CD4-positive, alpha-beta memory T cell (primary cell): Measurements from ENCODE around the gene CEP152. TPM values are rescaled to one million over a fixed set of nuclear protein-coding genes. Genes with fewer than 3 reads are reported as not detected.
A peak's percentile ranks its signal among the peaks of the same experiment; 100 is the strongest.
"Not testable (repeated sequence)": the region's sequence is repeated elsewhere in the genome, so short reads cannot be mapped to it uniquely, and the experiment has no call there.

Source experiments
- CTCF ChIA-PET: fragments of 350-600 bp; sonication (Branson Sonifier 250); formaldehyde crosslinking; loops from one replicate; lab custom pipeline; 2021; ENCODE audit warnings: inconsistent platforms; ENCODE audit not compliant: partially characterized antibody; lab: Charles Lee
- POLR2A ChIA-PET: fragments of 350-600 bp; sonication (Branson Sonifier 250); formaldehyde crosslinking; loops from one replicate; lab custom pipeline; 2021; ENCODE audit not compliant: partially characterized antibody; lab: Charles Lee
- DNase-seq, 5 donors: peaks; one replicate each; pipeline versions ENCODE4 v3.0.0 to v3.0.0-alpha.2; 2020 to 2022; ENCODE audit warnings: mixed read lengths in 1 of 5
- H3K27ac ChIP-seq: one replicate; pipeline ENCODE4 v1.7.0; 2013; ENCODE audit warnings: low read depth, low read length
- H3K27me3 ChIP-seq: 2 replicates; pipeline ENCODE4 v1.7.0; 2013; ENCODE audit warnings: mild to moderate bottlenecking, low read length, moderate library complexity; ENCODE audit not compliant: insufficient read depth
- H3K36me3 ChIP-seq: 2 replicates; pipeline ENCODE4 v1.7.0; 2013; ENCODE audit warnings: mild to moderate bottlenecking, low read length, moderate library complexity; ENCODE audit not compliant: insufficient read depth
- H3K4me1 ChIP-seq: 2 replicates; pipeline ENCODE4 v1.7.0; 2013; ENCODE audit warnings: mild to moderate bottlenecking, low read length, moderate library complexity; ENCODE audit not compliant: insufficient read depth
- H3K4me3 ChIP-seq, 2 donors: one replicate each; pipeline ENCODE4 v1.7.0; 2013; ENCODE audit warnings: low read length in 2 of 2, mild to moderate bottlenecking in 1 of 2
- H3K9me3 ChIP-seq, 2 donors: one replicate each; pipeline ENCODE4 v1.7.0; 2013; ENCODE audit warnings: low read length in 2 of 2, control low read depth in 1 of 2; ENCODE audit not compliant: control insufficient read depth in 1 of 2
- H3K27ac Mint-ChIP-seq, 7 donors: one replicate each; pipeline ENCODE4 v1.8.0; 2020 to 2021; ENCODE audit warnings: mixed read lengths in 7 of 7, mild to moderate bottlenecking in 6 of 7, inconsistent platforms in 3 of 7, moderate library complexity in 3 of 7
- H3K27me3 Mint-ChIP-seq, 2 donors: one replicate each; pipeline ENCODE4 v1.8.0; 2020 to 2021; ENCODE audit warnings: mixed read lengths in 2 of 2
- H3K36me3 Mint-ChIP-seq, 2 donors: one replicate each; pipeline ENCODE4 v1.8.0; 2020 to 2021; ENCODE audit warnings: mixed read lengths in 2 of 2, inconsistent platforms in 1 of 2, mild to moderate bottlenecking in 1 of 2
- H3K4me1 Mint-ChIP-seq, 4 donors: one replicate each; pipeline ENCODE4 v1.8.0; 2020 to 2021; ENCODE audit warnings: mixed read lengths in 4 of 4, mild to moderate bottlenecking in 1 of 4
- H3K4me3 Mint-ChIP-seq, 8 donors: one replicate each; pipeline ENCODE4 v1.8.0; 2020 to 2021; ENCODE audit warnings: mixed read lengths in 8 of 8, mild to moderate bottlenecking in 7 of 8, moderate library complexity in 6 of 8, inconsistent platforms in 3 of 8
- H3K9me3 Mint-ChIP-seq, 8 donors: one replicate each; pipeline ENCODE4 v1.8.0; 2020 to 2021; ENCODE audit warnings: mixed read lengths in 8 of 8, mild to moderate bottlenecking in 5 of 8, inconsistent platforms in 3 of 8, moderate library complexity in 1 of 8
- intact Hi-C: fragments of 100-400 bp; cut with micrococcal nuclease; formaldehyde crosslinking; loops from one replicate; pipeline ENCODE4 v1.15.1; 2023
- polyA plus RNA-seq, 2 donors: library from polyadenylated mRNA; unstranded; fragments of 300-500 nt; fragmentation: Illumina TruSeq; gene quantifications; one replicate each; pipeline ENCODE4 v1.2.3, GENCODE V29; 2021
- total RNA-seq, 2 experiments: library from RNA; stranded (reverse); gene quantifications; one replicate each; pipeline ENCODE4 v1.2.3, GENCODE V29; 2021

Gene CEP152
- total RNA-seq (10 to 100 TPM; 14.4 to 15.3 TPM), polyA plus RNA-seq (1 to 10 TPM; 3.0 to 8.1 TPM)

GRCh38 chr15:48810414-48811324, at the start of gene CEP152:
Gene CEP152, minus strand, starts transcription at chr15:48811069. Its CDS starts 5,420 bp downstream, at chr15:48805649.
- peaks cover 0 to 3% (median 0%) of the 10 kb centered on the region in 8 donors for H3K9me3 Mint-ChIP-seq
- peaks cover 16% of the 10 kb centered on the region for H3K4me1 ChIP-seq
- peak; percentile 97 to 99 (median 98) for DNase-seq
- no peaks in the 10 kb centered on the region for H3K9me3 ChIP-seq
- H3K27me3 ChIP-seq = no peaks in the 10 kb centered on the region
- no peaks in the 10 kb centered on the region for H3K36me3 ChIP-seq
- H3K4me3 Mint-ChIP-seq = peak within 1 kb of the TSS; percentile 80 to 95 (median 94)
- POLR2A ChIA-PET = interaction anchor here (0.7 to 1.7 kb wide), 13 partner anchors 8 to 1955 kb away, joined by 3 to 28 read pairs (median 4); partner anchors contain the start of genes COPS2, DTWD1, EID1 and FAM227B
- peaks cover 19 to 38% (median 24%) of the 10 kb centered on the region in 4 donors for H3K4me1 Mint-ChIP-seq
- H3K4me3 ChIP-seq = peak within 1 kb of the TSS; percentile 91 to 99
- H3K27me3 Mint-ChIP-seq = peaks cover 0 to 5% of the 10 kb centered on the region in 2 donors
- peak within 1 kb of the TSS; percentile 82 to 95 (median 88) for H3K27ac Mint-ChIP-seq
- intact Hi-C loops = loop anchor here (1.0 to 5.0 kb wide), 8 partner anchors 68 to 1612 kb away; partner anchors contain the start of genes COPS2, DTWD1, DUT and EID1
- CTCF ChIA-PET = interaction anchor here (0.8 to 1.7 kb wide), 3 partner anchors 8 to 345 kb away, joined by 3 to 6 read pairs (median 5); partner anchors contain the start of gene COPS2
- peak within 1 kb of the TSS; percentile 67 for H3K27ac ChIP-seq
- H3K36me3 Mint-ChIP-seq = peaks cover 0 to 7% of the 10 kb centered on the region in 2 donors

GRCh38 chr15:48859426-48859825, 48.6 kb upstream of the CEP152 start:
- H3K36me3 Mint-ChIP-seq = no peaks in the 10 kb centered on the region
- H3K9me3 Mint-ChIP-seq = no peaks in the 10 kb centered on the region
- Histone ChIP-seq H3K27me3 (no peaks in the 10 kb centered on the region), H3K4me3 (no peak overlapping the region), H3K9me3 (no peaks in the 10 kb centered on the region), H3K27ac (no peak overlapping the region), H3K36me3 (no peaks in the 10 kb centered on the region), H3K4me1 (no peaks in the 10 kb centered on the region)
- H3K27ac Mint-ChIP-seq = no peak overlapping the region
- peaks cover 0 to 4% (median under 1%) of the 10 kb centered on the region in 4 donors for H3K4me1 Mint-ChIP-seq
- ChIA-PET POLR2A (interaction anchor here (0.6 to 0.8 kb wide), 4 partner anchors 18 to 1333 kb away, joined by 3 read pairs; partner anchors contain the start of gene EID1), CTCF (interaction anchor here (1.1 to 6.5 kb wide), 6 partner anchors 19 to 1284 kb away, joined by 4 to 81 read pairs (median 44); partner anchors contain the start of genes EID1 and FGF7)
- no peak for DNase-seq
- intact Hi-C loops = no loop called here
- H3K27me3 Mint-ChIP-seq = peaks cover 0 to 4% of the 10 kb centered on the region in 2 donors
- no peak overlapping the region for H3K4me3 Mint-ChIP-seq

- DNase-seq = no peak
- no peak overlapping the region for H3K4me3 Mint-ChIP-seq
- no peak overlapping the region for H3K4me3 ChIP-seq
- H3K27ac ChIP-seq = no peak overlapping the region
- no peaks in the 10 kb centered on the region for H3K27me3 ChIP-seq
- no peak overlapping the region for H3K27ac Mint-ChIP-seq
- no peaks in the 10 kb centered on the region for H3K36me3 Mint-ChIP-seq
- POLR2A ChIA-PET = interaction anchor here (0.5 to 1.1 kb wide), 2 partner anchors 19 to 95 kb away, joined by 3 to 4 read pairs; partner anchors contain the start of gene EID1
- no peaks in the 10 kb centered on the region for H3K4me1 ChIP-seq
- no peaks in the 10 kb centered on the region for H3K9me3 ChIP-seq
- peaks cover 0 to 4% of the 10 kb centered on the region in 2 donors for H3K27me3 Mint-ChIP-seq
- H3K9me3 Mint-ChIP-seq = no peaks in the 10 kb centered on the region
- H3K36me3 ChIP-seq = no peaks in the 10 kb centered on the region
- H3K4me1 Mint-ChIP-seq = peaks cover 0 to 4% (median under 1%) of the 10 kb centered on the region in 4 donors
- intact Hi-C loops = no loop called here
- CTCF ChIA-PET = interaction anchor here (6.0 to 6.5 kb wide), 3 partner anchors 118 to 1285 kb away, joined by 39 to 81 read pairs (median 76); partner anchors contain the start of gene FGF7
Observed at GRCh38 chr15:48858401-48858800, 47.5 kb upstream of the CEP152 start.

- no peak overlapping the region for H3K4me3 ChIP-seq
- CTCF ChIA-PET = interaction anchor here (6.5 kb wide), 1 partner anchor 119 kb away, joined by 39 read pairs; no protein-coding TSS in a partner anchor
- no peak for DNase-seq
- Mint-ChIP-seq H3K4me3 (no peak overlapping the region), H3K27ac (no peak overlapping the region), H3K27me3 (peaks cover 2 to 4% of the 10 kb centered on the region in 2 donors), H3K4me1 (peaks cover 0 to 1% (median under 1%) of the 10 kb centered on the region in 4 donors), H3K36me3 (no peaks in the 10 kb centered on the region), H3K9me3 (no peaks in the 10 kb centered on the region)
- no peaks in the 10 kb centered on the region for H3K4me1 ChIP-seq
- POLR2A ChIA-PET = no interaction called here
- no peaks in the 10 kb centered on the region for H3K27me3 ChIP-seq
- no peaks in the 10 kb centered on the region for H3K9me3 ChIP-seq
- intact Hi-C loops = no loop called here
- H3K27ac ChIP-seq = no peak overlapping the region
- H3K36me3 ChIP-seq = no peaks in the 10 kb centered on the region
Observed at GRCh38 chr15:48856942-48857341, 46.1 kb upstream of the CEP152 start.

GRCh38 chr15:48855501-48856440, 44.9 kb upstream of the CEP152 start:
- Histone ChIP-seq H3K36me3 (no peaks in the 10 kb centered on the region), H3K27ac (no peak overlapping the region), H3K4me3 (no peak overlapping the region), H3K27me3 (no peaks in the 10 kb centered on the region), H3K4me1 (no peaks in the 10 kb centered on the region), H3K9me3 (no peaks in the 10 kb centered on the region)
- Mint-ChIP-seq H3K27me3 (peaks cover 4 to 6% of the 10 kb centered on the region in 2 donors), H3K9me3 (no peaks in the 10 kb centered on the region), H3K4me3 (no peak overlapping the region), H3K36me3 (no peaks in the 10 kb centered on the region), H3K4me1 (no peaks in the 10 kb centered on the region), H3K27ac (no peak overlapping the region)
- intact Hi-C loops = no loop called here
- POLR2A ChIA-PET = no interaction called here
- DNase-seq = no peak
- CTCF ChIA-PET = interaction anchor here (0.9 to 1.5 kb wide), 2 partner anchors 9 to 1289 kb away, joined by 3 read pairs; no protein-coding TSS in a partner anchor

- H3K27ac Mint-ChIP-seq, H3K27me3 ChIP-seq, POLR2A ChIA-PET, intact Hi-C loops, H3K27ac ChIP-seq, H3K36me3 Mint-ChIP-seq, H3K9me3 ChIP-seq, H3K4me3 ChIP-seq, H3K4me1 Mint-ChIP-seq, H3K9me3 Mint-ChIP-seq, H3K4me1 ChIP-seq, DNase-seq, H3K36me3 ChIP-seq, H3K27me3 Mint-ChIP-seq, CTCF ChIA-PET, H3K4me3 Mint-ChIP-seq: not testable (repeated sequence)
Observed at GRCh38 chr15:48854434-48854833, 43.6 kb upstream of the CEP152 start.
